K562 (cell line): ENCODE data around the gene GNA15.

ENCODE experiments used
- CBX2 ChIP-seq: fragments of 200-600 bp; sonication (generic); IDR thresholded peaks from one replicate; pipeline ENCODE4 v1.6.1; 2012; ENCODE audit warnings: mild to moderate bottlenecking, low read length, inconsistent platforms; ENCODE audit not compliant: insufficient read depth, poor library complexity, severe bottlenecking
- CGGBP1 ChIP-seq: fragments of 250-450 bp; sonication (Bioruptor Pico); IDR thresholded peaks from 2 replicates; pipeline ENCODE4 v1.9.0; 2021; ENCODE audit warnings: mild to moderate bottlenecking
- CREM ChIP-seq: IDR thresholded peaks from 2 replicates; pipeline ENCODE4 v1.6.1; 2014; ENCODE audit warnings: antibody characterized with exemption, low read depth
- CTCF ChIP-seq, 3 experiments: IDR thresholded peaks in 2 of 3; conservative IDR thresholded peaks in 1 of 3; 2 replicates each; pipeline ENCODE4 v1.5.1; 2011 to 2012; ENCODE audit warnings: low read length in 3 of 3, mild to moderate bottlenecking in 3 of 3, control low read depth in 2 of 3, improper control_type of control experiment in 1 of 3, inconsistent platforms in 1 of 3, low read depth in 1 of 3, mixed read lengths in 1 of 3, moderate library complexity in 1 of 3; ENCODE audit not compliant: insufficient read depth in 2 of 3
- CTCFL ChIP-seq: IDR thresholded peaks from 2 replicates; pipeline ENCODE4 v1.6.1; 2011; ENCODE audit warnings: borderline replicate concordance, low read depth, mild to moderate bottlenecking, moderate library complexity, low read length; ENCODE audit not compliant: insufficient read depth, poor library complexity, severe bottlenecking
- IRF9 ChIP-seq: fragments of 450-650 bp; IDR thresholded peaks from 2 replicates; pipeline ENCODE4 v1.6.1; 2016; ENCODE audit warnings: missing biosample characterization, missing genetic modification characterization
- JUND ChIP-seq, 2 experiments: IDR thresholded peaks; 2 replicates in 1 of 2; 3 replicates in 1 of 2; pipeline ENCODE4 v1.6.1; 2011; ENCODE audit warnings: borderline replicate concordance in 2 of 2, low read depth in 2 of 2, low read length in 2 of 2, improper control_type of control experiment in 1 of 2, missing biosample characterization in 1 of 2, missing genetic modification characterization in 1 of 2, missing genetic modification reagents in 1 of 2
- NCOA2 ChIP-seq, 2 experiments: fragments of 450-650 bp; IDR thresholded peaks; 2 replicates each; pipeline ENCODE4 v1.6.1; 2018; ENCODE audit warnings: mild to moderate bottlenecking in 2 of 2, moderate library complexity in 1 of 2; ENCODE audit not compliant: partially characterized antibody in 2 of 2
- NRF1 ChIP-seq, 2 experiments: fragments of 450-650 bp; IDR thresholded peaks in 1 of 2; conservative IDR thresholded peaks in 1 of 2; 2 replicates each; pipeline ENCODE4 v1.6.1; 2014; ENCODE audit warnings: mild to moderate bottlenecking in 2 of 2
- SP2 ChIP-seq: IDR thresholded peaks from 2 replicates; pipeline ENCODE4 v1.6.1; 2011; ENCODE audit warnings: mild to moderate bottlenecking, low read depth, low read length, moderate library complexity; ENCODE audit not compliant: poor library complexity, severe bottlenecking; ENCODE audit errors: extremely low read depth
- TAF1 ChIP-seq: IDR thresholded peaks from 2 replicates; pipeline ENCODE4 v1.6.1; 2011; ENCODE audit warnings: mild to moderate bottlenecking, low read length, moderate library complexity; ENCODE audit not compliant: insufficient read depth, control insufficient read depth, severe bottlenecking; ENCODE audit errors: extremely low read depth
- ZC3H8 ChIP-seq: fragments of 450-650 bp; IDR thresholded peaks from 2 replicates; pipeline ENCODE4 v1.6.1; 2017
- ZNF140 ChIP-seq: fragments of 250-450 bp; sonication (Bioruptor Pico); IDR thresholded peaks from 2 replicates; pipeline ENCODE4 v1.8.0; 2021; ENCODE audit warnings: moderate library complexity, mild to moderate bottlenecking, inconsistent platforms
- ZNF311 ChIP-seq: fragments of 250-450 bp; sonication (Bioruptor Pico); IDR thresholded peaks from 2 replicates; pipeline ENCODE4 v1.4.0; 2020; ENCODE audit warnings: mild to moderate bottlenecking, moderate library complexity

GRCh38 chr19:3202346-3202745 lies 66.5 kb downstream of the GNA15 start:
- TF ChIP-seq ZNF140 (CRISPR knock-in tag) (no peak), CBX2 (no peak), SP2 (no peak), ZC3H8 (no peak), CTCF (IDR thresholded peaks at IDR 0.05 in 2 of 3, conservative IDR thresholded peaks at IDR 0.05 in 1 of 3; ENCODE audit: insufficient read depth in 2 of 3, low read depth in 1 of 3, low read length in 3 of 3) (no peak), IRF9 (no peak), CTCFL (no peak), NCOA2 (IDR thresholded peaks at IDR 0.05; ENCODE audit: partially characterized antibody in 2 of 2) (no peak), CREM (no peak), CGGBP1 (no peak), TAF1 (no peak), JUND (IDR thresholded peaks at IDR 0.05; ENCODE audit: borderline replicate concordance, low read depth, low read length) (no peak), JUND (tag; IDR thresholded peaks at IDR 0.05; ENCODE audit: borderline replicate concordance, low read depth, low read length) (no peak), NRF1 (conservative IDR thresholded peaks at IDR 0.05 in 1 of 2, IDR thresholded peaks at IDR 0.05 in 1 of 2) (no peak), ZNF311 (CRISPR knock-in tag) (no peak)
